Neural crest cell (in vitro differentiated cells): ENCODE results near the gene EGR1. TPM values are rescaled to one million over a fixed set of nuclear protein-coding genes. Genes with fewer than 3 reads are reported as not detected.

Experiments used
- DNase-seq: peaks from one replicate; pipeline ENCODE4 v3.0.0; 2021; ENCODE audit warnings: low read depth, mixed read lengths, low spot score
- H3K27ac Mint-ChIP-seq: one replicate; pipeline ENCODE4 v1.8.0; 2021; ENCODE audit warnings: mild to moderate bottlenecking, mixed read lengths; ENCODE audit not compliant: unreplicated experiment
- H3K27me3 Mint-ChIP-seq: 2 replicates; pipeline ENCODE4 v1.8.0; 2021; ENCODE audit warnings: low read depth, mild to moderate bottlenecking, mixed read lengths
- H3K36me3 Mint-ChIP-seq: 2 replicates; pipeline ENCODE4 v1.8.0; 2021; ENCODE audit warnings: low read depth, mild to moderate bottlenecking, mixed read lengths
- H3K4me1 Mint-ChIP-seq: 2 replicates; pipeline ENCODE4 v1.8.0; 2021; ENCODE audit warnings: mixed read lengths
- H3K4me3 Mint-ChIP-seq: one replicate; pipeline ENCODE4 v1.8.0; 2021; ENCODE audit warnings: mild to moderate bottlenecking, mixed read lengths
- H3K9me3 Mint-ChIP-seq: 2 replicates; pipeline ENCODE4 v1.8.0; 2021; ENCODE audit warnings: mixed read lengths
- total RNA-seq: library from RNA; stranded (reverse); gene quantifications from 2 replicates; pipeline ENCODE4 v1.2.1, GENCODE V29; 2021
- TF ChIP-seq, protein P1 (sequence below): fragments of 200-600 bp; sonication (generic); conservative IDR thresholded peaks from 2 replicates; pipeline ENCODE4 v1.5.0; 2021; ENCODE audit warnings: antibody characterized with exemption, mild to moderate bottlenecking

EGR1 gene
- total RNA-seq, 1 donor from 2014 or later, result 21.5 TPM

DNA sequence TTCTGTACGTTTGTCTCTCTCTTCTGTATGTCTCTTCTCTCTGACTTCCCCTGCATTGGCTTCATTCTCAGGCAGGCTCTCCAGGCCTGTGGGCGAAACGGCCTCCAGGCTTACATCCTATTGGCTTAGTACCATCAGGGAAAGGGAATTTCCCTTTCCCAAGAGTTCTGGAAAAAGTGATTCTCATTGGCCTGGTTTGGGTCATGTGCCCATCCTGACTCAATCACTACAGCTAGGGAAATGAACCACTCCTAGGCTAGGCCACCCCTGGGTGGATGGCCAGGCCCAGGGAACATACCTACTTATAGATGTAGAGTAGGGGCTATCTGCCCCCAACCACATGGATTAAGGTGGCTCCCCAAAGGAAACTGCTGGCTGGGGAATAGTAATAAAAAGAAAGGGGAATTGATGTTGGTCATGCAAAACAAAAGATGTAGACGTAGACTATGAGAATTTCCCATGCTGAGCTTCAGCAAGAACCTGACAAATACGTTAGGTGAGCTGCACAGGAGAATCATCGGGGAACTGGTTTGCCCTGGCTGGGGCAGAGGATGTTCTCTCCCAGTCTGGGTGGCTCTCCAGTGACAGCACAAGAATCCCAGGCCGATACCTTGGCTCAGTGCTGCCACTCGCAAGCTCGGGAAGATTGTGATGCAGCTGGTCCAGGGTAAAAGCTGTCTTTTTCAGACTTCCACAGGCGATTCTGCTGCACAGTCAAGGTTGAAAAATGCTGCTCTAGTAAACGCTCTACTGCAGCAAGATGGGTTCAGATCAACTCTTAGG lies 3.7 kb upstream of the EGR1 start:
- H3K27ac Mint-ChIP-seq, result no peak overlapping the region
- no peaks in the 10 kb centered on the region for H3K9me3 Mint-ChIP-seq
- no peaks in the 10 kb centered on the region for H3K36me3 Mint-ChIP-seq
- DNase-seq, result no peak
- H3K27me3 Mint-ChIP-seq, result peaks cover 4% of the 10 kb centered on the region
- peak overlapping the region; percentile 63 for H3K4me3 Mint-ChIP-seq
- H3K4me1 Mint-ChIP-seq, result peaks cover 9% of the 10 kb centered on the region
- TF ChIP-seq, protein P1, sequence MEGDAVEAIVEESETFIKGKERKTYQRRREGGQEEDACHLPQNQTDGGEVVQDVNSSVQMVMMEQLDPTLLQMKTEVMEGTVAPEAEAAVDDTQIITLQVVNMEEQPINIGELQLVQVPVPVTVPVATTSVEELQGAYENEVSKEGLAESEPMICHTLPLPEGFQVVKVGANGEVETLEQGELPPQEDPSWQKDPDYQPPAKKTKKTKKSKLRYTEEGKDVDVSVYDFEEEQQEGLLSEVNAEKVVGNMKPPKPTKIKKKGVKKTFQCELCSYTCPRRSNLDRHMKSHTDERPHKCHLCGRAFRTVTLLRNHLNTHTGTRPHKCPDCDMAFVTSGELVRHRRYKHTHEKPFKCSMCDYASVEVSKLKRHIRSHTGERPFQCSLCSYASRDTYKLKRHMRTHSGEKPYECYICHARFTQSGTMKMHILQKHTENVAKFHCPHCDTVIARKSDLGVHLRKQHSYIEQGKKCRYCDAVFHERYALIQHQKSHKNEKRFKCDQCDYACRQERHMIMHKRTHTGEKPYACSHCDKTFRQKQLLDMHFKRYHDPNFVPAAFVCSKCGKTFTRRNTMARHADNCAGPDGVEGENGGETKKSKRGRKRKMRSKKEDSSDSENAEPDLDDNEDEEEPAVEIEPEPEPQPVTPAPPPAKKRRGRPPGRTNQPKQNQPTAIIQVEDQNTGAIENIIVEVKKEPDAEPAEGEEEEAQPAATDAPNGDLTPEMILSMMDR, result no peak

DNA sequence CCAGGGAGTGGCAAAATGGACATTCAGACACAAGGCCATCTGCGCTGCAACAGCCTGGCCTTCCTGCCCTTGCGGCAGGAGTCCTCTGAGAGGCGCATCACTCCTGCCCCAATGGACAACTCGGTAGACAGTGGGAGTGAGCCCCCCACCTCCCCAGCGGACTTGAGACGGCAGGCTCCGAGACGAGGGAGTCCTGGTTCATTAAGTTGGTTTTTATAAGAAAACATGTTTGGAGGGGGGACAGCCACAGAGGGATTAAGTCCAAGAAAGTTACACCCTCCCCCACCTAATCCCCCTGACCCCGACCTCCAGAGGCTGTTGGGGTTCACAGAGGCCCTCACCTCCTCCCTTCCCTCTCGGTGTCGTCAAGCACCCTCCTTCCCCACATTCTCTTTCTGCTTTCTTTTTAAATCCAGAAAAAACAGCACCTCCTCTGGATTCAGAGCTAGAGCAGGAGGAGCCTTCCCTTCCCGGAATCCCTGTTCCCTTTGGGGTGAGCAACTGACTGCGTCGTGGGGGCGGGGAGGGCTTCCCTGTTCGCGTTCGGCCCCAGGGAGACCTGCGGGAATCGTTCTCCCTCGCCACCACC lies 1.8 kb upstream of the EGR1 start:
- Mint-ChIP-seq H3K9me3 (no peaks in the 10 kb centered on the region), H3K4me1 (peaks cover 29% of the 10 kb centered on the region), H3K27ac (peak overlapping the region; percentile 96), H3K27me3 (peaks cover 14% of the 10 kb centered on the region), H3K4me3 (peak overlapping the region; percentile 90), H3K36me3 (peaks cover 18% of the 10 kb centered on the region)
- TF ChIP-seq, protein P1, result no peak
- DNase-seq, result no peak

DNA sequence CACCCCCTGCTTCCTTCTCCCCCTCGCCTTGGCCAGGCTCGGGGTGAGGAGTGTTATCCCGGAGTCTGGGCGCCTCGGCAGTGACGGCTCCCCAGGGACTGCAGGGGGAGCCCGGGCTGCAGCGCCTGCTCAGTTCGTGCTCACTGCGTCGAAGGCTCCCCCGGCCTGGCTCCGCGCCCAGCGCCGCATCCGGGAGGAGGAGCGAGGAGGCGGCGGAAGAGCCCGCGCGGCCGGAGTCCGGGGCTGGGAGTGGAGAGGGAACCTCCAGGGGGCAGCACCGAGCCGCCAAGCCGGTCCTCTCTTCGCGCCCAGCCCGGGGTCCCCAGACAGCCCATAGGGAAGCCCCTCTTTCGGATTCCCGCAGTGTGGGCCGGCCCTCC lies 1.3 kb upstream of the EGR1 start:
- H3K27ac Mint-ChIP-seq, result peak overlapping the region; percentile 97

DNA sequence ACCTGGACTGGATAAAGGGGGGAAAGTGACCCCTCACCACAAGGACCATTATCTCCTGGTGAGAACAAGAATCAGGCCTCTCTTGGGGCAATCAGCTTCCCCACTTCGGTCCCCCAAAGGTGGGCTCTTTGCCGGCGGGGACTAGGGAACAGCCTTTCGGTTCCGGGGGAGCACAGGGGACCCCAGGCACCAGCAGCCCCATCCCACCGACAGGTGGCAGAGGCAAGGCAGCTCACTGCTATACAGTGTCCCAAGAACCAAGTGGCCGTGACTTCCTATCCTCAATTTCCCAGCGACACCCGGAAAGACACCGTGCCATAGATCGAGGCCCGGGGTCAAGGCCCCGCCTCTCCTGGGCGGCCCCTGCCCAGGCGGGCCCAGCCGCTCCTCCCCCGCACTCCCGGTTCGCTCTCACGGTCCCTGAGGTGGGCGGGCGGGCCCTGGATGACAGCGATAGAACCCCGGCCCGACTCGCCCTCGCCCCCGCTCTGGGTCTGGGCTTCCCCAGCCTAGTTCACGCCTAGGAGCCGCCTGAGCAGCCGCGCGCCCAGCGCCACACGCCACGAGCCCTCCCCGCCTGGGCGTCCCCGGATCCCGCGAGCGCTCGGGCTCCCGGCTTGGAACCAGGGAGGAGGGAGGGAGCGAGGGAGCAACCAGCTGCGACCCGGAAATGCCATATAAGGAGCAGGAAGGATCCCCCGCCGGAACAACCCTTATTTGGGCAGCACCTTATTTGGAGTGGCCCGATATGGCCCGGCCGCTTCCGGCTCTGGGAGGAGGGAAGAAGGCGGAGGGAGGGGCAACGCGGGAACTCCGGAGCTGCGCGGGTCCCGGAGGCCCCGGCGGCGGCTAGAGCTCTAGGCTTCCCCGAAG lies 655 bp upstream of the EGR1 start:
- Mint-ChIP-seq H3K9me3 (no peaks in the 10 kb centered on the region), H3K36me3 (peaks cover 20% of the 10 kb centered on the region), H3K4me3 (peak overlapping the region; percentile 90), H3K27me3 (peaks cover 14% of the 10 kb centered on the region), H3K4me1 (peaks cover 33% of the 10 kb centered on the region), H3K27ac (peak overlapping the region; percentile 97)
- DNase-seq, result peak; percentile 92
- TF ChIP-seq, protein P1, result peak; percentile 58

More for the DNA sequence above, 1.3 kb upstream of the EGR1 start:
- Mint-ChIP-seq H3K4me3 (peak overlapping the region; percentile 90), H3K27me3 (peaks cover 14% of the 10 kb centered on the region), H3K36me3 (peaks cover 20% of the 10 kb centered on the region), H3K4me1 (peaks cover 33% of the 10 kb centered on the region), H3K9me3 (no peaks in the 10 kb centered on the region)
- peak; percentile 94 for DNase-seq
- TF ChIP-seq, protein P1, result peak; percentile 96

DNA sequence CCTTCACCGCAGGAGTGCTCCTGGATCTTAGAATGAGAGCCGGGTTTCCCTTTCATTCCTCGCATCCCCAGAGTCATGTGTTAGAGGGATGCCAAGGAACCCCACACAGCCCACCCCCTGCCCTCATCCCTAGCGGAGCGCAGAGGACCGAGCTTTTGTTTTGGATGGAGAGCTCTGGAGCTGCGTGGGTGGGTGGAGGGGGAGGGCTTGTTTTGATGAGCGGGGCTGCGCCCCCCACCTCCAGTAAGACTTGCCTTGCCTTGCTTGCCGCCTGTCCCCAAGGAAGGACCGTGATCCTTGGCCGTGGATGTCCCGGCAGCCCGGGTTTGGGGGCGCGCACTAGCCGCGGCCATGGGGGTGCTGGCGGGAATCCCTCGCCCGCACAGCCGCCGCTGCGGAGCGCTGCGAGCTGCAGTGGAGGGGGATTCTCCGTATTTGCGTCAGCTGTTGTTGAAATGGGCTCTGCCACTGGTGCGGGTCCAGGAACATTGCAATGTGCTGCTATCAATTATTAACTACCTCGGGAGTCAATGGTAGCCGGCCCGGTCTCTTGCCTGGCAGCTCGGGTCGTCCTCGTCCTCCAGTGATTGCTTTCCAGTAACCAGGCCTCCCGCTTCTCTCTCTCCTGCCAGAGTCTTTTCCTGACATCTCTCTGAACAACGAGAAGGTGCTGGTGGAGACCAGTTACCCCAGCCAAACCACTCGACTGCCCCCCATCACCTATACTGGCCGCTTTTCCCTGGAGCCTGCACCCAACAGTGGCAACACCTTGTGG lies 1.0 kb downstream of the EGR1 start:
- TF ChIP-seq, protein P1, result no peak
- H3K27ac Mint-ChIP-seq, result peak overlapping the region; percentile 81
- no peaks in the 10 kb centered on the region for H3K9me3 Mint-ChIP-seq
- DNase-seq, result no peak
- H3K27me3 Mint-ChIP-seq, result peaks cover 14% of the 10 kb centered on the region
- peaks cover 33% of the 10 kb centered on the region for H3K4me1 Mint-ChIP-seq
- H3K4me3 Mint-ChIP-seq, result peak overlapping the region; percentile 90
- peaks cover 20% of the 10 kb centered on the region for H3K36me3 Mint-ChIP-seq
